ENCODE results near the gene C5orf47. TPM values are rescaled to one million over a fixed set of nuclear protein-coding genes. Genes with fewer than 3 reads are reported as not detected.

C5orf47 gene
- total RNA-seq, 1 donor from 2014 or later, result not detected

- no peak for DNase-seq
Measured at GRCh38 chr5:174044466-174045254, 55.7 kb downstream of the C5orf47 start.

- DNase-seq, result peak; percentile 97
Measured at GRCh38 chr5:174045470-174046025, 56.6 kb downstream of the C5orf47 start, which contains the start of gene NSG2. TSS of gene NSG2 (plus strand) at chr5:174045706. CDS start at chr5:174046756, 1,050 bp downstream.

- DNase-seq, result no peak
Measured at GRCh38 chr5:174046558-174046957, 57.6 kb downstream of the C5orf47 start.

GRCh38 chr5:174047472-174048099, 58.6 kb downstream of the C5orf47 start:
- no peak for DNase-seq

GRCh38 chr5:174052636-174053035, 63.7 kb downstream of the C5orf47 start:
- DNase-seq, result no peak

GRCh38 chr5:174053905-174054304, 64.9 kb downstream of the C5orf47 start:
- no peak for DNase-seq

Other genes starting within 250 kb of the C5orf47 start
- gene CPEB4, start 100.8 kb upstream of the C5orf47 start, total RNA-seq, result 90.0 TPM
- 3.1 TPM for gene NSG2, start 56.5 kb downstream of the C5orf47 start, total RNA-seq